HG03175 (cell line): ENCODE data around the gene ZDHHC19.
"Not testable (repeated sequence)": the region's sequence is repeated elsewhere in the genome, so short reads cannot be mapped to it uniquely, and the experiment has no call there.

ENCODE experiments used
- ATAC-seq: cut with Tn5 transposase; IDR thresholded peaks from one replicate; pipeline ENCODE4 v1.9.1; 2021; ENCODE audit warnings: mild to moderate bottlenecking, moderate library complexity; ENCODE audit not compliant: unreplicated experiment

ZDHHC19 gene

GRCh38 chr3:196205442-196206205 lies 5.6 kb downstream of the ZDHHC19 start:
- ATAC-seq: not testable (repeated sequence)

GRCh38 chr3:196203846-196204245 lies 7.4 kb downstream of the ZDHHC19 start:
- no peak for ATAC-seq

- ATAC-seq: no peak
Observed at GRCh38 chr3:196202516-196202970, 8.7 kb downstream of the ZDHHC19 start.

GRCh38 chr3:196198771-196199753 lies 12.1 kb downstream of the ZDHHC19 start:
- ATAC-seq: no peak

DNA sequence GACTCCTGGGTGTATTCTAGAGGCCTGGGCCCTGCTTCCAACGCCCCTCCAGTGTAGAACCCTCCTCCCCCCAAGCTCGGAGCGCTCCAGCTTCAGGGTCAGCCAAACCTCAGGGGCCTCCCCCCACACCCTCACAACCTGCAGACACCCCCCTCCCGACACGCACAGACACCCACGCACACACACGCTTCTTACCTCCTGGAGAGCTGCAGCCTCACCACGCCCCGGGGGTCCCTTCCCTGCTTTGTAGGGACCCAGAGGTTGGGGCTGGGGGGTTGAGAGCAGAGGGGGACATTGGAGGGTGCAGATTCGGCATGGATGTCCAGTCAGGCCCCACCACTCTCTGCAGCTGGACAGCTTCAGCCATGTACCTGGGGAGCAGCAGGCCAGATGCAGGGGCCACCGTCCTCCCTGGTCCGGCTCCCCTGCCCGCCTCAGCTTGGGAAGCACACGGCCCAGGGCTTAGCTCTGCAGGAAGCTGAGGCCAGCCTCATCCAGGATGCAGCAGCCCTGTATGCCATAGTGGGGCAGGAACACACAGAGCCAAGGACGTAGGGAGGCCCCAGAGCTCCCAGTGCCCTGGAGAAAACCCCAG lies 13.0 kb downstream of the ZDHHC19 start:
- ATAC-seq: no peak

- no peak for ATAC-seq
Observed at GRCh38 chr3:196197524-196197923, 13.7 kb downstream of the ZDHHC19 start.

DNA sequence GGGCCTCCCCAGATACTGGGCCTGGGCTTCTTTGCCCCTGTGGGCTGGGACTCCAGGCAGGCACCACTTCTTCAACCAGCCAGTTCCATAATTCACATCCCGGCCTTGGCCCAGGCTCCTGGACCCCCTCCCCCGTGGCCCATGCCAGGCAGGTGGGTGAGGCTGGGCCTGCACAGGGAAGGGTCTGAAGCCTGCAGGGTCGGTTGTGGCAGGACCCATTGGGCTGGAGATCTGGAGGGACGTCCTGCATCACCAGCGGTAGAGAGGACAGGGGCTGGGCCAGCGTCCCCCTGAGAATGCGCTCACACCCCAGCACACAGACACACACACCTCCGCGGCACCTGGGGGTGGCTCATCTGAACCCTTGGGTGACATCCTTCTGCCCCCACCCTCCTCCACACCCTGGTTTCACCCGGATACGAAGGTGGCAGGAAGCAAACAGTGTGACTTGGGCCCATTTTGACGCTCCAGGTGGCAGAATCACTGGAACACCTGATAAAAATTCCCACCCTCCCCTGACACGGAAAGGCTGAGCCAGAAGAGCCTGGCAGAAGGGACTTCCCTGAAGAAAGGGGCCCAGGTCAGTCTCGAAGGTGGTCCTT lies 15.4 kb downstream of the ZDHHC19 start:
- ATAC-seq: no peak

DNA sequence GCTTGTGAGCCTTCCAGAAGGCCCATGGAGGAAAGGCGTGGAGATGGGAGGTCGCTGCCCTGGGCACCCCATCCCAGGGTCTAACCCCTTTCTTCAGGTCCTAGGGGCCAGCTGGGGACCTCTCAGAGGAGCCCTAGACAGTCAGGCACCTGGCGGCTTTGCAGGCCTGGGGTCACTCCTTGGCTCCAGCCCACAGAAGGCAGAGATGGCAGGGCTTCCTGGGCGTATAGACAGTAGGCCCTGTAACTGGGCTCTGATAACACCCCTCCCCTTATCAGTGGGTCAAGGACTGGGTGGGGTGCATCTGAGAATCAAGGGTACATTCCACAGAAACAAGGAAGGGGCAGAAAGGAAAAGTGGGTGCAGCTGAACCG lies 16.7 kb downstream of the ZDHHC19 start:
- no peak for ATAC-seq

DNA sequence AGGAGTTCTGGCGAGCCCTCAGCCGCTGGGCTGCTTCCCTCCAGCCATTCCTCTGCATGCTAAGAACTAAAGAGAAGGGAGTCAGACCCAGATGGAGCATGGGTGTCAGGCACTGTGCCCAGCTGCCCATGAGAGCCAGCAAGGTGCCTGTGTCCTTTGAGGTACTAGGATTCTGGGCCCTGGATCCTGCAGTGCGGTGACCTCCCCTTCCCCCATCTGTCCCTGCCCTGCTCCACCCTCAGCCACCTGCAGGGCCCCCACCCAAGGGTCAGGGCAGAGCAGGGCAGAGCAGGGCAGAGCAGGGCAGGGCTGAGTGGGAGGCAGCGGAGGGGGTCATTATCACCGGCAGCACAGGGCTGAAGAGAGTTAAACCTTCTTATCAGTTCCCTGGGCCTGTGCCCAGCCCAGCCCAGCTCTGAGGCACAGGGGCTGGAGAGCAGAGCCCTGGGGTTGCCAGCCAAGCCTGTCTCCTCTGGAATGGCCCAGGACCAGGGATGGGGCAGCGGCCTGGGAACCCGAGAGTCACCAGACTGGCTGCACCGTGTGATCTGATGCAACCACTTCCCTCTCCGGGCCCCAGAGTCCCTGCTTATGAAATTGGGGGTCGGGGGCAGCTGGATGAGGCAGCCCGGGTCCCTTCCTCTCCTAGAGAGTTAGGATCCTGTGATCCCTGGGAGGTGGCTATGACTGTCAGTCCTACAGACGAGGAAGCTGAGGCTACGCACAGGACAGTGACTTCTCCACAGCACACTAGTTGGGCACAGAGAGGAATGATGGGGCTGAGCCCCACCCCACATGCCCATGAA lies 17.3 kb downstream of the ZDHHC19 start:
- ATAC-seq: no peak

DNA sequence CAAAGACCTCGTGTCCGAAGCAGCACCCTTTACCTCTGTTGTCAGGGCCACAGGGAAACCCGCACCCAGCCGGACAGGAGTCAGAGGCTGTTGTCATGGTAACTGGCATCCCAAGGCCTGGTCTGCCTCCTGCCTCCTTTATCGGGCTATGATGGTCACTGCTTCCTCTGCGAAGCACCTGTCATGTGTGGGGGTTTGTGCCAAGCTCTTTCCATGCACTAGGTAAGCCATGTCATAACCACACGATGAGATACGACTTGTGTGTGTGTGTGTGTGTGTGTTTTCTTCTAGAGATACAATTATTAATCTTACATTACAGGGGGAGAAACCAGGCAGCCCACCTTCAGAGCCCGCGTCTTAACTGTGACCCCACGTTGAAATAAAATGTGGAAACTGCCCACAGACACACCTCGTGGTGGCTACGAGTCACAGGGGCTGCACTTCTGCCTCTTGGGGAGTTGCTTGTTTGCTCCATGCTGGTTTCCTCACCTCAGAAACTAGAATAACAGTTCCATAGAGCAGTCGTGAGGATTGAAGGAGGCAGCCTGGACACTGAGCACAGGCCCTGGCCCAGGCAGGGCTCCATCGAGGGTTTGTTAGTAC lies 18.0 kb downstream of the ZDHHC19 start:
- no peak for ATAC-seq

- peak; percentile 35 for ATAC-seq
Observed at GRCh38 chr3:196192524-196193051, 18.6 kb downstream of the ZDHHC19 start.

DNA sequence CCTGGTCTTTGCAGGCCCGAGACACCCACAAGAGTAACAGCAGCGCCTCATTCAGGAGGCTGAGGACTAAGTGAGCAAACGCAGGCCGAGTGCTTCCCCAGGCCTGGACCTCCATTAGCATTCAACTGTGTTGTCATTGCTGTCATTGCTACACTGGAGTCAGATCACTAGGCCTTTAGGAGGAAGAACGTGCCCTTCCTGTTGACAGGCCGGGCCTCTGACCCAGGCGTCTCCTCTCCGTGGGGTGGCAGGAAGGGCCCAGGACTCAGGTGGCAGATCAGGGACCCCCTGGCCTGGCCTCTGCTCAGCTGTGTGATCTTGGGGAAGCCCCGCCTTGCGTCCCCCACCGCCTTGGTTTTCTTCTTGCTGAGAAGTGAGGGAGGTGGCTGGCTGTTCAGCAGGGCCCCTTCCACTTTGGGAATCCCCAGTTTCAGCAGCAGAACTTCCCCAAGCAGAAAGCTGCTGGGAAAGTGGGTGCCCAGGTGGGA lies 19.1 kb downstream of the ZDHHC19 start:
- peak; percentile 35 for ATAC-seq

DNA sequence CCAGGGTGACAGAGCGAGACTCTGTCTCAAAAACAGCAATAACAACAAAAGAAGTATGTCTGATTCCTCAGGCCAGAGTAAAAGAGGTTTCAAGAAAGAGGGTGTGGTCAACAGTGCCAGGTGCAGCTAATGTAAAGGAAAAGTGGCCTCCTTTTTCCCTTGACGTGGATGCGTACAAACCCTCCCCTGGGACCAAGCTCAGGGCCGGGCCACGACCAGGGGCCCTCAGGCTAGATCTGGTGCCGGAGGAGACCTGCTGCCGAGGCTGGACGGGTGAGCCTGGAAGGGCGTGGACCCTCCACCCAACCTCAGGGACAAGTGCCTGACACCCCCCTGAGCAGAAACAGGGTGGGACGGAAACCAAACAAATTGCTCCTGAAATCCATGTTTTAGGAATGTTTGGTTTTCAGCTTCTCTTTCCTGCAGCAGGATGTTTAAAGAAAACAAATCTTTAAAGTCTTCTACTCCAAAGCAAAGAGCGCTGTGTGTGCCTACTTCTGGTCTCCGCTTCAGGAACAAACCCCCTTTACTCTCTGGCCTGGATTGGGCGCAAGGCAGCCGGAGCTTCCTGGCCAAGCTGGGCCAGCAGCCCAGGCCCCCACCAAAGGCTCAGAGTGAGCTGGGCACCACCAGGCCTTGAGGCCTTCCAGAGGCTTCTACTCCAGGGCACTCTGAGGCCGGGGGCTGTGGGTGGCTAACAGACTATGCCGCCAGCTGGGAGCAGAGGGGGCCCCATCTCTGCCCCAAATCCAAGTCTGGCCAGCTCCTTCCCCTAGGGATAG lies 21.4 kb downstream of the ZDHHC19 start:
- ATAC-seq: no peak

- peak; percentile 43 for ATAC-seq
Observed at GRCh38 chr3:196186651-196187573, 24.3 kb downstream of the ZDHHC19 start.

DNA sequence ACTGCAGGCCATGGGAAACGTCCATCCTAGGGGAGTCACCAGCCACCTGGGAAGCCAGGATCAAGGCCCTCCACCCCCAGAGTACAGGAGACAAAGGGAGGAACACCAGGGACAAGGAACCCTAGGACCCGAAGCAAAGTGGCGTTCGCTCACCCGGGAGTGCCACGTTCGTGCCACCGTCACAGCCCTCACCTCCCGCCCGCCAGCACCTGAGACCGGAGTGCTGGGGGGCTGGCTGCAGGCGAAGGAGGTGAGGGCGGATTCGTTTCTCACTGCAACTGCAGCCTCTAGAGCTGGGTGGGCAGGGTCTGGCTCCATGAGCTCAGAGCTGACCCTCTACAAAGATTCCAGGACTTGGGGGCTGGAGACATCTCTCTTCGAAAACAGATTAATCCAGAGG lies 26.3 kb downstream of the ZDHHC19 start:
- no peak for ATAC-seq

DNA sequence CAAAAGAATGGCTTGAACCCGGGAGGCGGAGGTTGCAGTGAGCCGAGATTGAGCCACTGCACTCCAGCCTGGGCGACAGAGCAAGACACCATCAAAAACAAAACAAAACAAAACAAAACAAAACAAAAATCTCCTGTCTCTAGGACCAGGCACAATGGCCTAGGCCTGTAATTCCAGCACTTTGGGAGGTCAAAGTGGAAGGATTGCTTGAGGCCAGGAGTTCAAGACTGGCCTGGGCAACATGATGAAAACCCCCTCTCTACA lies 27.1 kb downstream of the ZDHHC19 start:
- ATAC-seq: not testable (repeated sequence)

DNA sequence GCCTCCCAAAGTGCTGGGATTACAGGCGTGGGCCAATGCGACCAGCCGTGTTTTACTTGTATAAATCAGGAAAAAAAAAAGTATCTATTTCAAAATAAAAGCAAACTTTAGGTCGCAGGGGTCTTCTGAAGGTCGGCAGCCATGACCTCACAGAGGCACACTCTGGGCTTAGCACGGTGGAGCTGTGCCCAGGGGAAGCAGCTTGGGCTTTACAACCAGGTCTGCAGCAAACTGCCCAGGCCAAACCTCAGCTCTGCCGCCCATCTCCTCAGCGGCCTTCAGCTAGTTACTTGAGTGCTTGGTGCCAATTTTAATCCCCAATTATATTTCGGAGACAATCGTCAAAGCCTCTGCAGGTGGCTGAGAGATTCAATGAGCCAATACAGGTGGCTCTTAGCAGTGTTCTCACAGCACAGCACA lies 30.1 kb downstream of the ZDHHC19 start:
- no peak for ATAC-seq

DNA sequence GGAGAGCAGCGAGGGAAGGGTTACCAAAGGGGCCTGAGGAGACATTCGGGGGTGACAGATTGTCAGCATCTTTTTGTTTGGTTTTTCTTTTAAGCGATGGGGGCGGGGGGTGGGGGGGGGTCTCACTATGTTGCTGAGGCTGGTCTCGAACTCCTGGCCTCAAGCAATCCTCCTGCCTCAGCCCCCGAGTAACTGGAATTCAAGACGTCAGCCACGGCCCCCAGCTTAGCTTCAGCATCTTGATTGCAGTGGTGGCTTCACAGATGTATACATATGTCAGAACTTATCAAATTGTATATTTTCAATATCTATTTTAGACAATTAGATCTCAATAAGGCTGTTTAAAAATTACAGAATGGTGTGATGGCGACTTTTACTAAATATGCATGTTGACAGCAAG lies 30.9 kb downstream of the ZDHHC19 start:
- ATAC-seq: no peak
